K562 treated with DMSO at 1 percent for 24 hours (cell line): ENCODE data around the gene FXYD5. TPM values are rescaled to one million over a fixed set of nuclear protein-coding genes. Genes with fewer than 3 reads are reported as not detected.

ENCODE experiments used
- total RNA-seq: library from RNA; unstranded; fragments of 300-600 nt; gene quantifications from 2 replicates; pipeline ENCODE4 v1.2.3, GENCODE V29; 2022; ENCODE audit warnings: low read depth; ENCODE audit not compliant: insufficient read depth

Gene FXYD5
- 292 and 341 TPM in 2 replicates for total RNA-seq

GRCh38 chr19:35154525-35155406 lies at the start of gene FXYD5:
FXYD5 (plus strand) TSS chr19:35154735; CDS start chr19:35155551, 816 bp downstream.

GRCh38 chr19:35115177-35115951 lies 39.2 kb upstream of the FXYD5 start, which contains the start of gene FXYD3:
FXYD3 (plus strand) TSS chr19:35115823; CDS start chr19:35119377, 3,554 bp downstream.

GRCh38 chr19:35134601-35135242 lies 19.8 kb upstream of the FXYD5 start, which contains the start of gene LGI4:
LGI4 (minus strand) TSS chr19:35135059; CDS start chr19:35134680, 379 bp downstream.

GRCh38 chr19:35138305-35138892 lies 16.1 kb upstream of the FXYD5 start, which contains the start of gene FXYD1:
FXYD1 (plus strand) TSS chr19:35138824; CDS start chr19:35140080, 1,256 bp downstream.

GRCh38 chr19:35143231-35143715 lies 11.3 kb upstream of the FXYD5 start, which contains the start of gene FXYD7:
FXYD7 (plus strand) TSS chr19:35143255; CDS start chr19:35143334, 79 bp downstream.

Other genes with a start within 250 kb of the FXYD5 start
- 3.4 and 4.3 TPM in 2 replicates for gene ZNF30, start 227.8 kb upstream of the FXYD5 start, total RNA-seq
- gene ZNF792, start 190.5 kb upstream of the FXYD5 start, total RNA-seq: 6.0 and 7.3 TPM in 2 replicates
- 102 and 106 TPM in 2 replicates for gene GRAMD1A, start 154.4 kb upstream of the FXYD5 start, total RNA-seq
- gene SCN1B, start 124.3 kb upstream of the FXYD5 start, total RNA-seq: 6.6 and 6.7 TPM in 2 replicates
- 1.6 and 2.7 TPM in 2 replicates for gene HPN, start 113.0 kb upstream of the FXYD5 start, total RNA-seq
- gene FXYD3, start 38.9 kb upstream of the FXYD5 start, total RNA-seq: not detected in 2 replicates
- gene LGI4, start 19.7 kb upstream of the FXYD5 start, total RNA-seq: 0.39 and 0.86 TPM in 2 replicates
- gene FXYD1, start 15.9 kb upstream of the FXYD5 start, total RNA-seq: not detected in 2 replicates
- gene FXYD7, start 11.5 kb upstream of the FXYD5 start, total RNA-seq: 0.39 TPM in 1 of 2 replicates, not detected in the other
- 0.27 TPM in 1 of 2 replicates, not detected in the other for gene FAM187B, start 74.0 kb downstream of the FXYD5 start, total RNA-seq
- gene LSR, start 94.3 kb downstream of the FXYD5 start, total RNA-seq: 82.8 and 83.4 TPM in 2 replicates
- gene USF2, start 114.2 kb downstream of the FXYD5 start, total RNA-seq: 166 and 171 TPM in 2 replicates
- gene HAMP, start 127.8 kb downstream of the FXYD5 start, total RNA-seq: 2.6 TPM in 1 of 2 replicates, not detected in the other
- gene MAG, start 137.4 kb downstream of the FXYD5 start, total RNA-seq: 2.2 TPM in 2 replicates
- gene CD22, start 174.5 kb downstream of the FXYD5 start, total RNA-seq: 1.5 and 1.6 TPM in 2 replicates
- gene FFAR1, start 193.2 kb downstream of the FXYD5 start, total RNA-seq: not detected in 2 replicates
- not detected in 2 replicates for gene FFAR3, start 203.7 kb downstream of the FXYD5 start, total RNA-seq
- not detected in 2 replicates for gene GPR42, start 216.3 kb downstream of the FXYD5 start, total RNA-seq